Cardiac muscle cell (in vitro differentiated cells and primary cell): ENCODE results near the gene WNT4. TPM values are rescaled to one million over a fixed set of nuclear protein-coding genes. Genes with fewer than 3 reads are reported as not detected.

Experiments
- DNase-seq, 2 donors: peaks; one replicate each; pipeline versions ENCODE4 v3.0.0 to v3.0.0-alpha.2; 2010 to 2017; ENCODE audit warnings: low read depth in 1 of 2, low spot score in 1 of 2
- H3K27ac ChIP-seq: fragments of 200-600 bp; sonication (generic); 2 replicates; pipeline ENCODE4 v1.5.1; 2016
- H3K27me3 ChIP-seq: fragments of 200-600 bp; sonication (generic); 2 replicates; pipeline ENCODE4 v1.6.0; 2016; ENCODE audit warnings: control low read depth
- H3K36me3 ChIP-seq: fragments of 200-600 bp; sonication (generic); 2 replicates; pipeline ENCODE4 v1.5.1; 2016; ENCODE audit warnings: control low read depth
- H3K4me1 ChIP-seq: fragments of 200-600 bp; sonication (generic); 2 replicates; pipeline ENCODE4 v1.8.1; 2017; ENCODE audit warnings: low read depth, mild to moderate bottlenecking, mixed run types
- H3K4me3 ChIP-seq: fragments of 200-600 bp; sonication (generic); 2 replicates; pipeline ENCODE4 v1.5.1; 2016; ENCODE audit warnings: mild to moderate bottlenecking
- H3K9me3 ChIP-seq: fragments of 200-600 bp; sonication (generic); 2 replicates; pipeline ENCODE4 v1.5.1; 2017; ENCODE audit warnings: low read depth, mild to moderate bottlenecking, control low read depth
- CTCF ChIP-seq: IDR thresholded peaks from 2 replicates; pipeline ENCODE4 v1.5.1; 2012; ENCODE audit warnings: low read depth, mild to moderate bottlenecking, low read length
- polyA plus RNA-seq: library from polyadenylated mRNA; unstranded; fragments of >200 nt; fragmentation: Nextera tagmentation; extraction: Ambion mirVana; gene quantifications from 2 replicates; pipeline ENCODE4 v1.2.1, GENCODE V29; 2016
- total RNA-seq: library from RNA; depleted of rRNA; stranded (reverse); fragments of >200 nt; gene quantifications from 2 replicates; pipeline ENCODE4 v1.2.3, GENCODE V29; 2016

The WNT4 gene
- total and polyA plus RNA-seq, 2 experiments from 2014 or later: not detected

GRCh38 chr1:22163137-22163536, 20.2 kb upstream of the WNT4 start:
- no peaks in the 10 kb centered on the region for H3K36me3 ChIP-seq
- H3K27me3 ChIP-seq: peaks cover 20% of the 10 kb centered on the region
- no peaks in the 10 kb centered on the region for H3K4me1 ChIP-seq
- no peak for DNase-seq
- no peak overlapping the region for H3K27ac ChIP-seq
- H3K9me3 ChIP-seq: no peaks in the 10 kb centered on the region
- no peak overlapping the region for H3K4me3 ChIP-seq
- TF ChIP-seq CTCF: no peak

- peaks cover under 1% of the 10 kb centered on the region for H3K4me1 ChIP-seq
- H3K27ac ChIP-seq: no peak overlapping the region
- H3K9me3 ChIP-seq: no peaks in the 10 kb centered on the region
- no peak for DNase-seq
- no peak for TF ChIP-seq CTCF
- H3K36me3 ChIP-seq: no peaks in the 10 kb centered on the region
- H3K4me3 ChIP-seq: no peak overlapping the region
- H3K27me3 ChIP-seq: peaks cover 36% of the 10 kb centered on the region
Measured at GRCh38 chr1:22159891-22160290, 17.0 kb upstream of the WNT4 start.

GRCh38 chr1:22158654-22159053, 15.8 kb upstream of the WNT4 start:
- H3K4me3 ChIP-seq: no peak overlapping the region
- no peak for TF ChIP-seq CTCF
- peaks cover 10% of the 10 kb centered on the region for H3K4me1 ChIP-seq
- no peak for DNase-seq
- H3K9me3 ChIP-seq: no peaks in the 10 kb centered on the region
- no peak overlapping the region for H3K27ac ChIP-seq
- H3K27me3 ChIP-seq: peaks cover 33% of the 10 kb centered on the region
- no peaks in the 10 kb centered on the region for H3K36me3 ChIP-seq

GRCh38 chr1:22157359-22157966, 14.6 kb upstream of the WNT4 start:
- Histone ChIP-seq H3K27me3 (peaks cover 31% of the 10 kb centered on the region), H3K4me3 (no peak overlapping the region), H3K9me3 (no peaks in the 10 kb centered on the region), H3K27ac (no peak overlapping the region), H3K4me1 (peaks cover 10% of the 10 kb centered on the region), H3K36me3 (no peaks in the 10 kb centered on the region)
- no peak for DNase-seq
- no peak for TF ChIP-seq CTCF

- no peaks in the 10 kb centered on the region for H3K36me3 ChIP-seq
- no peak for TF ChIP-seq CTCF
- H3K4me3 ChIP-seq: no peak overlapping the region
- H3K27me3 ChIP-seq: peaks cover 34% of the 10 kb centered on the region
- H3K27ac ChIP-seq: no peak overlapping the region
- DNase-seq: no peak
- no peaks in the 10 kb centered on the region for H3K9me3 ChIP-seq
- H3K4me1 ChIP-seq: peaks cover 10% of the 10 kb centered on the region
Measured at GRCh38 chr1:22155517-22155916, 12.6 kb upstream of the WNT4 start.
